SH-SY5Y (cell line): ENCODE results near the gene CD2BP2.

Source experiments
- GATA2 ChIP-seq: IDR thresholded peaks from 2 replicates; pipeline ENCODE4 v1.6.1; 2011; ENCODE audit warnings: mild to moderate bottlenecking, low read depth, low read length
- GATA3 ChIP-seq: IDR thresholded peaks from 2 replicates; pipeline ENCODE4 v1.6.1; 2011; ENCODE audit warnings: low read depth, mild to moderate bottlenecking, low read length, moderate library complexity

DNA sequence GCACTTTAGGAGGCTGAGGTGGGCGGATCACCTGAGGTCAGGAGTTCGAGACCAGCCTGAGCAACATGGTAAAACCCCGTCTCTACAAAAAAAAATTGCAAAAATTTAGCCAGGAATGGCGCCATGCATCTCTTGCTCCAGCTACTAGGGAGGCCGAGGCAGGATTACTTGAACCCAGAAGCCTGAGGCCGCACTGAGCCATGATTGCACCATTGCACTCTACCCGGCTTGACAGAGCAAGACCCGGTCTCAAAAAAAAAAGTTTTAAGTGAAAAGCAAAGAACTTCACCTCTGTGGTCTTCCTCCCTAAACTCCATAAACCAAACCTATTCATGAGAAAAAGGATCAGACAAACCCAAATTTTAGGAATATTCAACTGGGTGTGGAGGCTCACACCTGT lies 7.0 kb downstream of the CD2BP2 start:
- TF ChIP-seq GATA2 (no peak), GATA3 (no peak)
